ENCODE data around the gene TIGD1. TPM values are rescaled to one million over a fixed set of nuclear protein-coding genes. Genes with fewer than 3 reads are reported as not detected.

Gene TIGD1
- total and polyA plus RNA-seq, 8 donors: 0.88 to 5.9 (median 2.2) TPM

DNA sequence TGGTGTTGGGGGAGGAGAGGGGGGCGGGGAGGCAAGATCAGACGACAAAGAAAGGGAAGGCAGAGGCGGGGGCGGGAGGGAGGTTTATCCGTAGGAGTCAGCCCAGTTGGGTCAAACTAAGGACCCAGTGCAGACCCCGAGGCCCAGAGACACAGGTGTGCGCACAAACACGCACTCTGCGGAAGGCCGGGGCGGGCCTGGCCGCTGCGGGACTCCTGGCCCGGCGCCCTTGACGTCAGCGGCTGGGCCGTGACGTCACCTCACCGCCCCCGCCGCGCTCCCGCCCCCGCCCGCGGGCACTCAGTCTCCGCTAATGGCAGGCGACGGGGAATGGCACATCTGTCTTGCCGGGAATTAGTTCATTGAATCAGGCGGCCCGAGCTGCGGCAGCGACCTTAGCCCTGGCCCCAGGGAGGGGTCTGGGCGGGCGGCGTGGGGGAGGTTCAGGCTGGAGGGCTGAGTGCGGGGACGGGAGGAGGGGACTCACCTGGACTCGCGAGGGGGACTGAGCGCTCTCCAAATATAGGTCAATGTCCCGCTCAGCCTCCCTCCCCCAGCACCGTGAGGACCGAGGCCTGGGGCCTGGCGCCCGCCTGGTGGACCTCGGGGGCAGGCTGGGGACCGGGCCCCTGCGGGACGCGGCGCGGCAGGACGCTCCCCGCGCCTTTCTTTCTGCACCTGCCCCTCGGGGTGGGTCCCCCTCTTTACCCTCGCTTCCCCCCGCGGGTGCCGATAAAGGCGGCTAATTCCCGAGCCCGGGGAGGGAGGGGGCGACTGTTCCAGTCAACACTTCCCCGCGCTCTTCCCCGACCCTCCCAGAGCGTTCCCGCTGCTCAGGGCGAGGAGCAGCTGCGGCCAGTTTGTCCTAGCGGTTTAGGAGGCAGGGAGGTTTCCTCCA lies 47.2 kb downstream of the TIGD1 start:
- Histone ChIP-seq H3K27me3 (no peaks in the 10 kb centered on the region), H3K27ac (no peak overlapping the region), H3K4me1 (peaks cover 0 to 11% (median 9%) of the 10 kb centered on the region in 3 donors), H3K4me3 (peak overlapping the region in 3 of 4 donors; percentile 8 to 28 (median 16)), H3K9me3 (no peaks in the 10 kb centered on the region), H3K36me3 (no peaks in the 10 kb centered on the region)
- ATAC-seq (peak; percentile 22 to 50 (median 45)), FAIRE-seq (no peak), DNase-seq (peak in 4 of 6 donors; percentile 16 to 67 (median 32))
- intact Hi-C loops (cut with DNase I): no loop called here
- TF ChIP-seq, protein P1, sequence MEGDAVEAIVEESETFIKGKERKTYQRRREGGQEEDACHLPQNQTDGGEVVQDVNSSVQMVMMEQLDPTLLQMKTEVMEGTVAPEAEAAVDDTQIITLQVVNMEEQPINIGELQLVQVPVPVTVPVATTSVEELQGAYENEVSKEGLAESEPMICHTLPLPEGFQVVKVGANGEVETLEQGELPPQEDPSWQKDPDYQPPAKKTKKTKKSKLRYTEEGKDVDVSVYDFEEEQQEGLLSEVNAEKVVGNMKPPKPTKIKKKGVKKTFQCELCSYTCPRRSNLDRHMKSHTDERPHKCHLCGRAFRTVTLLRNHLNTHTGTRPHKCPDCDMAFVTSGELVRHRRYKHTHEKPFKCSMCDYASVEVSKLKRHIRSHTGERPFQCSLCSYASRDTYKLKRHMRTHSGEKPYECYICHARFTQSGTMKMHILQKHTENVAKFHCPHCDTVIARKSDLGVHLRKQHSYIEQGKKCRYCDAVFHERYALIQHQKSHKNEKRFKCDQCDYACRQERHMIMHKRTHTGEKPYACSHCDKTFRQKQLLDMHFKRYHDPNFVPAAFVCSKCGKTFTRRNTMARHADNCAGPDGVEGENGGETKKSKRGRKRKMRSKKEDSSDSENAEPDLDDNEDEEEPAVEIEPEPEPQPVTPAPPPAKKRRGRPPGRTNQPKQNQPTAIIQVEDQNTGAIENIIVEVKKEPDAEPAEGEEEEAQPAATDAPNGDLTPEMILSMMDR (IDR thresholded peaks at IDR 0.05): no peak
- WGBS, 2 donors: 22 to 31% methylated on average over 53 to 75 of the region's 75 CpGs

DNA sequence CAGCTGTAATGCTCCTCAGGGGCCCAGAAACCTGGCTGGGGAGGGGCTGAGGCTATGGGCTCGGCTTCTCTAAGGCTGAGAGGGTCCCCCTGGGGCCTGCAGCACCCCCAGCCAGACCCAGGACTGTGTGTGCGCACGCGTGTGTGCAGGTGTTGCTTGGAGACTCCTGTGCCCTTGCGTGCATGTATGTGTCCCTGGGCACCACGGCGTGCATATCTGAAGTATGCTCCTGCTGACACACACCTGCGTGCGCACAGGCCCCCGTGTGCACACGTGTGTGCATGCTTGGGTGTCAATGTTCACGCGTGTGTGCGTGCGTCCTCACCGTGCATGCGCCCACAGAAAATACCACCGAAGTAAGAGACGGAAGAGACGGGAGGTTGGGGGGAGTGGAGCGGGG lies 47.8 kb downstream of the TIGD1 start:
- no peaks in the 10 kb centered on the region for H3K9me3 ChIP-seq
- TF ChIP-seq, protein P1 (IDR thresholded peaks at IDR 0.05): no peak
- no peak overlapping the region for H3K4me3 ChIP-seq
- no peak for FAIRE-seq
- DNase-seq: peak in 1 of 6 donors; percentile 48
- H3K27ac ChIP-seq: no peak overlapping the region
- no peaks in the 10 kb centered on the region for H3K36me3 ChIP-seq
- no peaks in the 10 kb centered on the region for H3K27me3 ChIP-seq
- H3K4me1 ChIP-seq: peaks cover 0 to 11% (median 9%) of the 10 kb centered on the region in 3 donors
- intact Hi-C loops (cut with DNase I): no loop called here
- ATAC-seq: peak in 1 of 4 donors; percentile 27
- WGBS, 2 donors: 61 to 64% methylated on average over 19 to 20 of the region's 21 CpGs

DNA sequence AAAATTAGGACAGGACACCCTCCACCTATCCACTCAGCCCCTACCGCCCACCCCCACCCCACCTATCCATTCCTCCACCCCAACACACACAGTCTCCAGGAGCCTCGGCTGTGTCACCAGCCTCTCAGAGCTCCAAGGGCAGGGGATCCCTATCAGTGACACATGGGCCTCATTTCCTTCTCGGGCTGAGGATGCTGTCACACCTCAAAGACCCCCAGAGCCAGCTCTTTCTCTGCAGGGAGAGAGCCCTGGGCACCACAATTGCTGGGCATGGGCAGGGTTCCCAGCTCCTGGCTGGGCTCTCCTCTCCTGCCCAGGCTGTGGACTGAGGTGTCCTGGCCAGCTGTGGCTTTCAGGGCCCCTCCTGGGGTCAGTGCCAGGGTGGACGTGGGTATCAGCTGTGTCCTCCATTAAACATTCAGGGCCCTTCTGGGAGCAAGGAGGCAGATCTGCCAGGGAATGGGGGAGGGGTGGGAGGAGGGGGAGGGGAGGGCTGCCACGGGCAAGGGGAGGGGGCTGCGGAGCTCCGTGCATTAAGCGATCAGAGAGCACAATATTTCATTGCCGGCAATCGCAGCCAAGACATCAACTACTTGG lies 48.5 kb downstream of the TIGD1 start:
- Histone ChIP-seq H3K4me1 (peaks cover 0 to 11% (median 9%) of the 10 kb centered on the region in 3 donors), H3K4me3 (no peak overlapping the region), H3K27ac (peak overlapping the region in 3 of 4 donors; percentile 7 to 68 (median 66)), H3K27me3 (no peaks in the 10 kb centered on the region), H3K36me3 (no peaks in the 10 kb centered on the region), H3K9me3 (no peaks in the 10 kb centered on the region)
- TF ChIP-seq, protein P1 (IDR thresholded peaks at IDR 0.05): no peak
- WGBS, 2 donors: 38 to 39% methylated on average over 10 of the region's 10 CpGs
- FAIRE-seq (no peak), ATAC-seq (peak; percentile 17 to 57 (median 39)), DNase-seq (peak in 1 of 6 donors; percentile 37)
- intact Hi-C loops (cut with DNase I): no loop called here

DNA sequence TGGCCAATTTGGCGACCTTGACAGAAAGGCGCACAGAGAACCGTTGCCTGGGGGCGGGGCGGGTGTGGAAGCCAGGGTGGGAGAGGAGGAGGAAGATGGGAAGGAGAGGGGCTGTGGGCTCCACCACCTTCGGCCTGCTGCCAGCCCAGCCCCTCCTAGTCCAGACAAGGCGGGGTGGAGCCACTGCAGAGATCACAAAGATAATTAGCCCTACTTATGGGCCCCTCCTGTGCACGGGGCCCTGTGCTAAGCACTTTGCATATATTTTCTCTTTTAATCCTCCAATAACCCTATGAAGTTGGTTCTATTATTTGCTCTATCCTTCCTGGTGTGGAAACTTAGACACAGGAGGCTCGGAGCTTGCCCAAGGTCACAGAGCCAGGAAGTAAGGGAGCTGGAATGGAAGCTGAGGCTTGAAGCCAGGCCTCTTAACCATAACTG lies 49.0 kb downstream of the TIGD1 start:
- FAIRE-seq: no peak
- TF ChIP-seq, protein P1 (IDR thresholded peaks at IDR 0.05): no peak
- intact Hi-C loops (cut with DNase I): no loop called here
- 58 to 62% methylated on average over 9 of the region's 9 CpGs for WGBS, 2 donors
- Histone ChIP-seq H3K27me3 (no peaks in the 10 kb centered on the region), H3K36me3 (no peaks in the 10 kb centered on the region), H3K9me3 (no peaks in the 10 kb centered on the region), H3K4me1 (peaks cover 0 to 11% (median 9%) of the 10 kb centered on the region in 3 donors), H3K27ac (peak overlapping the region in 3 of 4 donors; percentile 7 to 68 (median 66)), H3K4me3 (no peak overlapping the region)
- DNase-seq: peak in 4 of 6 donors; percentile 40 to 54 (median 50)
- peak; percentile 82 to 91 (median 84) for ATAC-seq
